ENCODE results near the gene FEZ2.

FEZ2 gene

DNA sequence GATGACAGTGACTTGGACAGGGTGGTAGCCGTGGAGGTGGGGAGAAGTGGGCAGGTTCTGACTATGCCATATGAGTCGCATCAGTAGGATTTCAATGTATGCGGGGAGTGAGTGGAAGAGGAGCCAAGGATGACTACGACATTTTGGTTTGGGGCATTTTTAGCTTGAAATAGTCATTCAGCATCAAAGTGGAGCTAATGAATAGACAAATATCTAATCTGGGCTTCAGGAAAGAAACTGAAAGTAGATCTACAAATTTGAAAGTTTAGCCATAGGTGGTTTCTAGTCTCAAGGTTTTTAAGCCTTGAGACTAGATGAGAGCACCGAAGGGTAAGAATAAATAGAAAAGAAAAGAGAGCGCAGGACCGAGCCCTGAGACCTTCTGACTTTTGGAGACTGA is 58.3 kb downstream of the FEZ2 start:
- no peak overlapping the region for H3K4me3 ChIP-seq (ENCODE audit: low read depth, low read length)
- DNase-seq (ENCODE audit: low read depth), result no peak

DNA sequence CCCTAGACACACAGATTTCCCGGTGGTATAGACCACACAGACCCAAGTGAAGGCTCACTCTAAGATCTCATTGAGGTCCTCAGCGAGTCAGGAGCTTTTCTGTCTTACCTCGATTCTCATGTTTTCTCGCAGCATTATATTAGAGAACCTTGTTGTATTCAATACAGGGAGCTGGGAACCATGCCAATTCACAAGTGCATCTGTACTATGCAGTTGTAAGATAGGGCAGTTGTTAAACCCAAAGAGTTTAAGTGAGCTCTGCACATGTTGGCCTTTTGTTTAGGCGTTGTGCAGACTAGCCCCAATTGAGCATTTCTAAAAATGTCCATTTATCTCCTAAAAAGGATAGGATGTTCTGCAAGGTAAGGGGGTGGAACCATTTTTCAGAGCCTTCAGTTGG is 59.6 kb downstream of the FEZ2 start:
- no peak for DNase-seq (ENCODE audit: low read depth)
- no peak overlapping the region for H3K4me3 ChIP-seq (ENCODE audit: low read depth, low read length)

DNA sequence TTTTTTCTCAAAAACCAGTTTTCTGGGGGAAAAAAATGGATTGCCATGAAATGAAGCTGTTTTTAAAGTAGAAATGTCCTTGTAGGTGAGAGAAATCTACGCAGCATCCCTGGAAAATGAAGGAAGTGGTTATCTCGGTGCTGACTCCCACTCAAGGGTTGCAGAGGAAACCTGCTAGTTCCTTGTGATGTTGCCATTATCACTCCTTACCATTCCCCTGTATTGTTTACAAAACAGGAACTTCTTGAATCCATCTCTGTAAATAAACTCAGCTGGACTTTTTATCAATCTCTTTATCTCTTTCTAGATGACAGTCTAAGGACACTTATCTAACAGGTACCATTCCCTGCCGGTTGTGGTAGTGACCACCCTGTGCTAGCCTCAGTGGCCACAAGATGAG is 61.2 kb downstream of the FEZ2 start:
- H3K4me3 ChIP-seq (ENCODE audit: low read depth, low read length), result no peak overlapping the region

DNA sequence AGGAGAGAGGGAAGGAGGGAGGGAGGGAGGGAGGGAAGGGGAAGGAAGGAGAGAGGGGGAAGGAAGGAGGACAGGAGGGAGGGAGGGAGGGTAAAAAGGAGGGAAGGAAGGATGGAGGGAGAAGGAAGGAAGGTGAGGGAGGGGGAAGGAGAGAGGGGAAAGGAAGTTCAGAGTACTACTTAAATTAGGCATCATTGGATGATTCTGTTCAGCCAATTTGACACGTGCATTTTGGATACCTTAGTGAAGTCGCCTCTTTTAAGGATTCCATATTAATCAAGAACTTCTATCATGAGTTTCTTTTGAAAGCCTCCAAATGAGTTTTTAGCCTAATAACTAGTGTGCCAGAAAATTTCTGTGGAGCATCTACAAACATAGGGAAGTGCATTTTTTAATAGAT is 62.9 kb downstream of the FEZ2 start:
- no peak overlapping the region for H3K4me3 ChIP-seq (ENCODE audit: low read depth, low read length)

More for the DNA sequence above, 61.2 kb downstream of the FEZ2 start:
- DNase-seq (ENCODE audit: low read depth), result no peak

GRCh38 chr2:36534275-36534799 is 63.6 kb downstream of the FEZ2 start:
- H3K4me3 ChIP-seq (ENCODE audit: low read depth, low read length), result no peak overlapping the region
- no peak for DNase-seq (ENCODE audit: low read depth)

More for the DNA sequence above, 62.9 kb downstream of the FEZ2 start:
- DNase-seq (ENCODE audit: low read depth), result no peak

DNA sequence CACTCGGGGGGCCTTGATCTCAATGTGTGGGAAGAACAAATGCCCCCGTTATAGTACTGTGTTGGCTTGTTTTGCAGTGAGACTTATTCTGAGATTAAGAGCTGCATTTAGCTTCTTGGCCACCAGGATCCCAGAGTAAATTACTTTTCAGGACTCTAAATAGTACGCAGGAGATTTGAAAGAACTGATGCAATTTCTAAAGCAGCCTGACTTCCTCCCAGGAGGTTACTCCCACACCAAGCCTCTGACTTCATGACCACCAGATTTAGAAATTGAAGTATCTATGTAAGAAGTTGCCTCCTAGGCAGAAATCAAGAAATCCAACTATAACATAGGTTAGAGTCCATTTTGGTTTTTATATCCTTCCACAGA is 67.0 kb downstream of the FEZ2 start:
- DNase-seq (ENCODE audit: low read depth), result peak; percentile 80
- no peak overlapping the region for H3K4me3 ChIP-seq (ENCODE audit: low read depth, low read length)

- DNase-seq (ENCODE audit: low read depth), result peak; percentile 43
Observed at GRCh38 chr2:36530178-36530982, 67.6 kb downstream of the FEZ2 start.

GRCh38 chr2:36528766-36529392 is 69.1 kb downstream of the FEZ2 start:
- DNase-seq (ENCODE audit: low read depth), result no peak
- no peak overlapping the region for H3K4me3 ChIP-seq (ENCODE audit: low read depth, low read length)

More at GRCh38 chr2:36530178-36530982, 67.6 kb downstream of the FEZ2 start:
- no peak overlapping the region for H3K4me3 ChIP-seq (ENCODE audit: low read depth, low read length)

DNA sequence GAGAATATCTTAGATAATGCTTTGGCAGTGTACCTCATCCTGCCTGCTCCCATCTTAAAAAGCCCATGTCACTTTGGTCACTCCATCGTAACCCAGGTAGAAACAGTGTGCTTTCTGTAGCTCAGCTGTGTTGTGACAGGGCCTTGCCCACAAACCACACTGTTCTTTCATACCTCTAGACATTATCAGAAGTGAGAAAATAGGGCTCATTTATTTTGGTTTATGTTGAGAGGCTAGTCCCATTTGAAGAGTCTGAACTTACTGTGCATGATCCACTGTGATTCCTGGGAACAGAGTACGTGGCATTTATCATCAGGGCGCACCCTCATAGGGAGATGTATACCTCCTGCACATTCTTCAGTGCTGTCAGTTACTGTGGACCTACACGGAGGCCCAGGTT is 69.7 kb downstream of the FEZ2 start:
- DNase-seq (ENCODE audit: low read depth), result no peak

GRCh38 chr2:36526226-36526625 is 71.7 kb downstream of the FEZ2 start:
- no peak overlapping the region for H3K4me3 ChIP-seq (ENCODE audit: low read depth, low read length)
- no peak for DNase-seq (ENCODE audit: low read depth)

More for the DNA sequence above, 69.7 kb downstream of the FEZ2 start:
- no peak overlapping the region for H3K4me3 ChIP-seq (ENCODE audit: low read depth, low read length)

DNA sequence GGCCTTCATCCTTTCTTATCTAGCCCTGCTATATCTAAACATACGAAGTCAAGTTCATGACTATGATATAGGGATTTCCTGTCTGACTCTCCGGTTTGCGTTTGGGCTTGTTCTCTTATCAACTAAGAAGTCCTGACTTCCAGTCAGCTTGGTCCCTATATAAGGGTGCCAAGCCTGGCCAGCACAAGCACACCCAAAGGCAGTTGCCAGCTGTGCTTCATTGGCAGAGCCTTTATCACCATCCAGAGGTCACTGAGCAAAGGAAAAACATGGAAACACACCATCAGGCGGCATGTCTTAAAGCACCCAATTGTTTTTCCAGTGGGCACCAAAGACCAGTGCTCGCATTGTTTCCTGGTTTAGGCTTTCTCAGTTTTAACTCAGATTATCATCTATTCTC is 72.7 kb downstream of the FEZ2 start:
- no peak for DNase-seq (ENCODE audit: low read depth)

GRCh38 chr2:36523153-36523552 is 74.8 kb downstream of the FEZ2 start:
- DNase-seq (ENCODE audit: low read depth), result no peak

More for the DNA sequence above, 72.7 kb downstream of the FEZ2 start:
- no peak overlapping the region for H3K4me3 ChIP-seq (ENCODE audit: low read depth, low read length)

DNA sequence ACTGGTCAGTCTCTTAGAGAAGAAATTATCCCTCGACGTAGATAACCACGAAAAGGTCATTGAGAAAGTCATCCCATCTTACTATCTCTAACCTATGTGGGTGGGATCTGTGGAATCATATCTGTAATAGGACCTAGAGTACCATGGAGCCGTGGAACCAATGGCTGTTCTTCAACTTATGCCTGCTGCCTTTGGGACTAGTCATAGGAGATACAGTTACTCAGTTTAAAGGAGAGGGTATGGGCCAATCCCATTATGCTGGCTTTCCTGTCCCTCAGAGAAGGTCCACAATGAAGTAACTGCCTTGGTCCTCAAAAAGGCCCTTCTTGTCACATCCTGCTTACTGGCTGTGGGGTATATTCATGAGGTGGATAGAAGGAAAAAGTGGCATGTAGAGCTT is 77.5 kb downstream of the FEZ2 start:
- H3K4me3 ChIP-seq (ENCODE audit: low read depth, low read length), result no peak overlapping the region
- DNase-seq (ENCODE audit: low read depth), result no peak

More at GRCh38 chr2:36523153-36523552, 74.8 kb downstream of the FEZ2 start:
- no peak overlapping the region for H3K4me3 ChIP-seq (ENCODE audit: low read depth, low read length)

GRCh38 chr2:36516136-36516870 is 81.7 kb downstream of the FEZ2 start:
- DNase-seq (ENCODE audit: low read depth), result no peak
- H3K4me3 ChIP-seq (ENCODE audit: low read depth, low read length), result no peak overlapping the region

GRCh38 chr2:36515538-36515937 is 82.4 kb downstream of the FEZ2 start:
- DNase-seq (ENCODE audit: low read depth), result no peak

GRCh38 chr2:36513661-36514060 is 84.3 kb downstream of the FEZ2 start:
- H3K4me3 ChIP-seq (ENCODE audit: low read depth, low read length), result no peak overlapping the region
- DNase-seq (ENCODE audit: low read depth), result no peak

More at GRCh38 chr2:36515538-36515937, 82.4 kb downstream of the FEZ2 start:
- no peak overlapping the region for H3K4me3 ChIP-seq (ENCODE audit: low read depth, low read length)

GRCh38 chr2:36512705-36513104 is 85.3 kb downstream of the FEZ2 start:
- no peak for DNase-seq (ENCODE audit: low read depth)
- H3K4me3 ChIP-seq (ENCODE audit: low read depth, low read length), result no peak overlapping the region

- no peak overlapping the region for H3K4me3 ChIP-seq (ENCODE audit: low read depth, low read length)
- no peak for DNase-seq (ENCODE audit: low read depth)
Observed at GRCh38 chr2:36511858-36512603, 85.9 kb downstream of the FEZ2 start.

DNA sequence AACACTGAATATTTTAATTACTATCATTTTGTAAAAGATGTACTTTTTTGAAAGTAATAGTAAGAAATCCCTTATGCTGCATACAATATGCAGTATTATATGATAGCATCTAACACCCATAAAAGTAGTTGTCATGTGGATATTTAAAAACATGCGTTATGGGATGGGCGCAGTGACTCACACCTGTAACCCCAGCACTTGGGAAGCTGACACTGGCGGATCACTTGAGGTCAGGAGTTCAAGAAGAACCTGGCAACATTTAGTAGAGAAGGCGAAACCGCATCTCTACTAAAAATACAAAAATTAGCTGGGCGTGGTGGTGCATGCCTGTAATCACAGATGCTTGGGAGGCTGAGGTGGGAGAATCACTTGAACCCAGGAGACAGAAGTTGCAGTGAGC is 88.9 kb downstream of the FEZ2 start:
- H3K4me3 ChIP-seq (ENCODE audit: low read depth, low read length), result no peak overlapping the region
- DNase-seq (ENCODE audit: low read depth), result no peak
